ENCODE measurements around the gene ASB6. TPM values are rescaled to one million over a fixed set of nuclear protein-coding genes. Genes with fewer than 3 reads are reported as not detected.
A peak's percentile ranks its signal among the peaks of the same experiment; 100 is the strongest.

The ASB6 gene
- total and polyA plus RNA-seq, 5 donors, result 9.1 to 10.7 (median 10.1) TPM

- intact Hi-C loops (cut with DNase I), result no loop called here
- H3K27ac ChIP-seq (ENCODE audit: low read length), result no peak overlapping the region
- ATAC-seq, result peak; percentile 14 to 55
- no peaks in the 10 kb centered on the region for H3K9me3 ChIP-seq (ENCODE audit: control insufficient read depth, low read length)
- no peaks in the 10 kb centered on the region for H3K4me1 ChIP-seq (ENCODE audit: control insufficient read depth, insufficient read depth, low read length)
- DNase-seq, result peak in 2 of 3 donors; percentile 53 to 61
- no peaks in the 10 kb centered on the region for H3K27me3 ChIP-seq (ENCODE audit: control insufficient read depth, insufficient read depth)
- 49% methylated on average over 9 of the region's 9 CpGs for WGBS
- no peak overlapping the region for H3K4me3 ChIP-seq (ENCODE audit: low read length)
These were observed 35.5 kb upstream of the ASB6 start for GRCh38 chr9:129677456-129677855.

- Histone ChIP-seq H3K27me3 (ENCODE audit: control insufficient read depth, insufficient read depth) (no peaks in the 10 kb centered on the region), H3K4me1 (ENCODE audit: control insufficient read depth, insufficient read depth, low read length) (no peaks in the 10 kb centered on the region), H3K27ac (ENCODE audit: low read length) (no peak overlapping the region), H3K9me3 (ENCODE audit: control insufficient read depth, low read length) (no peaks in the 10 kb centered on the region), H3K4me3 (ENCODE audit: low read length) (no peak overlapping the region)
- ATAC-seq, result peak; percentile 20 to 44
- WGBS, result 60% methylated on average over 12 of the region's 12 CpGs
- DNase-seq, result peak; percentile 54 to 84 (median 62)
- intact Hi-C loops (cut with DNase I), result no loop called here
These were observed 35.0 kb upstream of the ASB6 start for GRCh38 chr9:129676975-129677374.

GRCh38 chr9:129676287-129676686 lies 34.3 kb upstream of the ASB6 start:
- Histone ChIP-seq H3K4me1 (ENCODE audit: control insufficient read depth, insufficient read depth, low read length) (no peaks in the 10 kb centered on the region), H3K27ac (ENCODE audit: low read length) (no peak overlapping the region), H3K4me3 (ENCODE audit: low read length) (no peak overlapping the region), H3K27me3 (ENCODE audit: control insufficient read depth, insufficient read depth) (no peaks in the 10 kb centered on the region), H3K9me3 (ENCODE audit: control insufficient read depth, low read length) (no peaks in the 10 kb centered on the region)
- WGBS, result 80% methylated on average over 4 of the region's 4 CpGs
- DNase-seq (peak in 1 of 3 donors; percentile 25), ATAC-seq (no peak)
- intact Hi-C loops (cut with DNase I), result no loop called here

- H3K27ac ChIP-seq (ENCODE audit: low read length), result no peak overlapping the region
- WGBS, result 70% methylated on average over 27 of the region's 27 CpGs
- no peaks in the 10 kb centered on the region for H3K27me3 ChIP-seq (ENCODE audit: control insufficient read depth, insufficient read depth)
- ATAC-seq (no peak), DNase-seq (peak in 1 of 3 donors; percentile 16)
- intact Hi-C loops (cut with DNase I), result no loop called here
- H3K4me1 ChIP-seq (ENCODE audit: control insufficient read depth, insufficient read depth, low read length), result no peaks in the 10 kb centered on the region
- H3K9me3 ChIP-seq (ENCODE audit: control insufficient read depth, low read length), result no peaks in the 10 kb centered on the region
- H3K4me3 ChIP-seq (ENCODE audit: low read length), result no peak overlapping the region
These were observed 33.7 kb upstream of the ASB6 start for GRCh38 chr9:129675620-129676019.

- no peaks in the 10 kb centered on the region for H3K9me3 ChIP-seq (ENCODE audit: control insufficient read depth, low read length)
- no peak for ATAC-seq
- H3K4me1 ChIP-seq (ENCODE audit: control insufficient read depth, insufficient read depth, low read length), result no peaks in the 10 kb centered on the region
- intact Hi-C loops (cut with DNase I), result no loop called here
- H3K27ac ChIP-seq (ENCODE audit: low read length), result no peak overlapping the region
- no peaks in the 10 kb centered on the region for H3K27me3 ChIP-seq (ENCODE audit: control insufficient read depth, insufficient read depth)
- H3K4me3 ChIP-seq (ENCODE audit: low read length), result no peak overlapping the region
- DNase-seq, result no peak
- 76% methylated on average over 7 of the region's 7 CpGs for WGBS
These were observed 32.3 kb upstream of the ASB6 start for GRCh38 chr9:129674229-129674628.

GRCh38 chr9:129673602-129674001 lies 31.7 kb upstream of the ASB6 start:
- no peak for ATAC-seq
- DNase-seq, result peak in 1 of 3 donors; percentile 41
- H3K9me3 ChIP-seq (ENCODE audit: control insufficient read depth, low read length), result no peaks in the 10 kb centered on the region
- no peaks in the 10 kb centered on the region for H3K4me1 ChIP-seq (ENCODE audit: control insufficient read depth, insufficient read depth, low read length)
- intact Hi-C loops (cut with DNase I), result no loop called here
- H3K27ac ChIP-seq (ENCODE audit: low read length), result no peak overlapping the region
- H3K4me3 ChIP-seq (ENCODE audit: low read length), result no peak overlapping the region
- 53% methylated on average over 12 of the region's 12 CpGs for WGBS
- no peaks in the 10 kb centered on the region for H3K27me3 ChIP-seq (ENCODE audit: control insufficient read depth, insufficient read depth)

GRCh38 chr9:129672702-129673101 lies 30.8 kb upstream of the ASB6 start:
- no peak for ATAC-seq
- no peaks in the 10 kb centered on the region for H3K4me1 ChIP-seq (ENCODE audit: control insufficient read depth, insufficient read depth, low read length)
- intact Hi-C loops (cut with DNase I), result no loop called here
- H3K9me3 ChIP-seq (ENCODE audit: control insufficient read depth, low read length), result no peaks in the 10 kb centered on the region
- no peak for DNase-seq
- no peak overlapping the region for H3K4me3 ChIP-seq (ENCODE audit: low read length)
- H3K27me3 ChIP-seq (ENCODE audit: control insufficient read depth, insufficient read depth), result no peaks in the 10 kb centered on the region
- no peak overlapping the region for H3K27ac ChIP-seq (ENCODE audit: low read length)
- WGBS, result 79% methylated on average over 8 of the region's 8 CpGs

GRCh38 chr9:129671519-129671918 lies 29.6 kb upstream of the ASB6 start:
- DNase-seq, result peak in 1 of 3 donors; percentile 24
- ATAC-seq, result no peak
- H3K27ac ChIP-seq (ENCODE audit: low read length), result no peak overlapping the region
- H3K27me3 ChIP-seq (ENCODE audit: control insufficient read depth, insufficient read depth), result no peaks in the 10 kb centered on the region
- WGBS, result 74% methylated on average over 7 of the region's 7 CpGs
- no peaks in the 10 kb centered on the region for H3K4me1 ChIP-seq (ENCODE audit: control insufficient read depth, insufficient read depth, low read length)
- no peaks in the 10 kb centered on the region for H3K9me3 ChIP-seq (ENCODE audit: control insufficient read depth, low read length)
- intact Hi-C loops (cut with DNase I), result no loop called here
- no peak overlapping the region for H3K4me3 ChIP-seq (ENCODE audit: low read length)

GRCh38 chr9:129671065-129671464 lies 29.1 kb upstream of the ASB6 start:
- Histone ChIP-seq H3K9me3 (ENCODE audit: control insufficient read depth, low read length) (no peaks in the 10 kb centered on the region), H3K27me3 (ENCODE audit: control insufficient read depth, insufficient read depth) (no peaks in the 10 kb centered on the region), H3K4me1 (ENCODE audit: control insufficient read depth, insufficient read depth, low read length) (no peaks in the 10 kb centered on the region), H3K4me3 (ENCODE audit: low read length) (no peak overlapping the region), H3K27ac (ENCODE audit: low read length) (no peak overlapping the region)
- ATAC-seq (no peak), DNase-seq (peak in 1 of 3 donors; percentile 14)
- intact Hi-C loops (cut with DNase I), result no loop called here
- WGBS, result 81% methylated on average over 9 of the region's 9 CpGs

- no peaks in the 10 kb centered on the region for H3K27me3 ChIP-seq (ENCODE audit: control insufficient read depth, insufficient read depth)
- 79% methylated on average over 13 of the region's 13 CpGs for WGBS
- ATAC-seq, result no peak
These were observed 28.0 kb upstream of the ASB6 start for GRCh38 chr9:129669946-129670345.

GRCh38 chr9:129669141-129669718 lies 27.3 kb upstream of the ASB6 start:
- DNase-seq (peak in 1 of 3 donors; percentile 33), ATAC-seq (no peak)
- H3K27ac ChIP-seq (ENCODE audit: low read length), result no peak overlapping the region
- no peaks in the 10 kb centered on the region for H3K9me3 ChIP-seq (ENCODE audit: control insufficient read depth, low read length)
- H3K27me3 ChIP-seq (ENCODE audit: control insufficient read depth, insufficient read depth), result no peaks in the 10 kb centered on the region
- WGBS, result 58% methylated on average over 17 of the region's 17 CpGs
- H3K4me3 ChIP-seq (ENCODE audit: low read length), result no peak overlapping the region
- no peaks in the 10 kb centered on the region for H3K4me1 ChIP-seq (ENCODE audit: control insufficient read depth, insufficient read depth, low read length)
- intact Hi-C loops (cut with DNase I), result no loop called here

More at GRCh38 chr9:129669946-129670345, 28.0 kb upstream of the ASB6 start:
- intact Hi-C loops (cut with DNase I), result no loop called here
- no peak for DNase-seq
- no peaks in the 10 kb centered on the region for H3K9me3 ChIP-seq (ENCODE audit: control insufficient read depth, low read length)
- no peak overlapping the region for H3K27ac ChIP-seq (ENCODE audit: low read length)
- H3K4me1 ChIP-seq (ENCODE audit: control insufficient read depth, insufficient read depth, low read length), result no peaks in the 10 kb centered on the region
- no peak overlapping the region for H3K4me3 ChIP-seq (ENCODE audit: low read length)

- no peaks in the 10 kb centered on the region for H3K27me3 ChIP-seq (ENCODE audit: control insufficient read depth, insufficient read depth)
- H3K27ac ChIP-seq (ENCODE audit: low read length), result no peak overlapping the region
- 87% methylated on average over 9 of the region's 9 CpGs for WGBS
- no peak overlapping the region for H3K4me3 ChIP-seq (ENCODE audit: low read length)
- no peaks in the 10 kb centered on the region for H3K4me1 ChIP-seq (ENCODE audit: control insufficient read depth, insufficient read depth, low read length)
- DNase-seq (peak in 1 of 3 donors; percentile 44), ATAC-seq (peak; percentile 5 to 10)
- intact Hi-C loops (cut with DNase I), result no loop called here
- H3K9me3 ChIP-seq (ENCODE audit: control insufficient read depth, low read length), result no peaks in the 10 kb centered on the region
These were observed 25.9 kb upstream of the ASB6 start for GRCh38 chr9:129667850-129668249.

Measured in right cardiac atrium (tissue), 5 donors.